ENCODE data around the gene LYRM4.

The LYRM4 gene

DNA sequence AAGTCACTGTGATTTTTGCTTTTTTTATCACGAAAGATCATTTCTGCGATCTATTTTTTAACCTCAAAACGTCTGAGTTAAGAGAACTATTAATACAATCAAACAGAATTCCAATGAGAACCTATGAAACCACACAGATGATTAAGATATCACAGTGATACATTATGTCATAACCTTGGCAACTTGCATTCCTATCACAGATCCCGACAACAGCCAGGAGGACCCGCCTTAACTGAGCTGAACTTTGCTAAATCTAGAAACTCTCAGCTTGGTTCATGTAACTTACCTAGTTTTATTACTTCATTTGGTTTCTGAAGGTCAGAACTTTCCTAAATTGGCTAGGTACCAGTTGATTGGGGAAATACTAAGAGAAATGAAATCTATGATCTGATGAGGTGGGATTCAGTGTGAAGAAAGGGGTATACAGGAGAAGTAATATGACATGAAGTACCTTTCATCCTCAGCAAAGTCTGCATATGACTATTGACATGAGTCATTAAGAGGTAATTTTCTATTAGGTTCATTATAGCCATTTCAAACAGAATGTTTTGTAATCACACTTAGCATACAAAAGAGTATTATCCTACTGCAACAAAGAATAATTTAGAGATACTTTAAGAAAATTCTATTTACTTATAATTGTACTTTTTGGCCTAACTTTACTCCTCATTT lies 11.2 kb downstream of the LYRM4 start:
- in situ Hi-C loops (cut with MboI; ENCODE audit: low pct_unique_long_range_greater_than_20kb, low sequenced_read_pairs) = no loop called here
- DNase-seq = no peak

DNA sequence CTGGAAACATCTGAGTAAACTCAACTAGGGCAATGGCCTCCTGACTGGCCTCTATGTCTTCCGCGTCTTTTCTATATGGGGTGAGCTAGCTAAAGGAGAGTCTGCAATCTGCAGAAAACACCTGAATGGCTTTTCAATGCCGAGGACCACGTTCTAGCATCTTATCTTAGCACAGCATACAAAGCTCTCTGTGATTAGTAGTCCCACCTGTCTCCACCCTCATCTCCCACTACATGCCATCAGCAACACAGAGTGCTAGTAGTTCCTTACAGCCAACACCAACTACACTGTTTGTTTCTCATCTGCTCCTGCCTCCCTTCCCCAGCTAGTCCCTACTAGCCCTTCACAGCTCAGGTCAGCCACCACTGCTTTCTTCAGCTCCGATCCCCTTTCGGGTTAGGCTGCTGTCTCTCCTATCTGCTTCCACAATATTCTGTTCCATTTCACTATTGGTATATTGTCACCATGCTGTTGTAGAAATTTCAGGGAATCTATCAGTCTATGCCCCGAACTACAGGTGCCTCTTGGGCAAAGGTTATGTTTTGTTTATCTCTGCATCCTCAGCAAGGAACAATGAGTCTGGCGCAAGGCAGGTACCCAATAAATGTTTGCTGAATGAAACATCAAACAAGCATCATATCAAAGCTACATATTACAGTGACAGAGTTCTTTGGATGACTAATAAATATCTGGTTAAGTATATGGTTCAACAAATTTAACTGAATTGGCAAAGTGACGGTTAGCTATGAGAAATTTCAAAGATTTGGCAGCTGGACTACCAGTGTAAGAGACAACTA lies 12.2 kb downstream of the LYRM4 start:
- in situ Hi-C loops (cut with MboI; ENCODE audit: low pct_unique_long_range_greater_than_20kb, low sequenced_read_pairs) = no loop called here
- no peak for DNase-seq

DNA sequence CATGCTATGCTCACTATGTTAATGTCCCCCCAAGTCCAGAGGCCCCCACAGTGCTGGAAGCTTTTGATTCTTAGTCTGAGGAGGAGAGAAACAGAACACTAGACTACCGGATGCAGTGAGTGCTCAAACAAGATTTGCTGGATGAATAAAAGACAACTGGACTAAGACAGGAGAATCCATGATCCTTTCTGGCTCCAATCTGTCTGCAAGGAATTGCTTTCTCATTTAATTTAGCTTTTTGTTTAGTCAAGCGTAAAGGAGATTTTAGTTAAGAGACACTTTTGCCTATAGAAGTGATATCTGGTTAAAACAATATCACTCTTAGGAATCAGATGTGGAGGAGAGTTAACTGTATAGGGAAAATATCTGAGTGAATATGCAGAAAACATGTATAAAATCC lies 13.5 kb downstream of the LYRM4 start:
- DNase-seq = no peak
- in situ Hi-C loops (cut with MboI; ENCODE audit: low pct_unique_long_range_greater_than_20kb, low sequenced_read_pairs) = no loop called here

DNA sequence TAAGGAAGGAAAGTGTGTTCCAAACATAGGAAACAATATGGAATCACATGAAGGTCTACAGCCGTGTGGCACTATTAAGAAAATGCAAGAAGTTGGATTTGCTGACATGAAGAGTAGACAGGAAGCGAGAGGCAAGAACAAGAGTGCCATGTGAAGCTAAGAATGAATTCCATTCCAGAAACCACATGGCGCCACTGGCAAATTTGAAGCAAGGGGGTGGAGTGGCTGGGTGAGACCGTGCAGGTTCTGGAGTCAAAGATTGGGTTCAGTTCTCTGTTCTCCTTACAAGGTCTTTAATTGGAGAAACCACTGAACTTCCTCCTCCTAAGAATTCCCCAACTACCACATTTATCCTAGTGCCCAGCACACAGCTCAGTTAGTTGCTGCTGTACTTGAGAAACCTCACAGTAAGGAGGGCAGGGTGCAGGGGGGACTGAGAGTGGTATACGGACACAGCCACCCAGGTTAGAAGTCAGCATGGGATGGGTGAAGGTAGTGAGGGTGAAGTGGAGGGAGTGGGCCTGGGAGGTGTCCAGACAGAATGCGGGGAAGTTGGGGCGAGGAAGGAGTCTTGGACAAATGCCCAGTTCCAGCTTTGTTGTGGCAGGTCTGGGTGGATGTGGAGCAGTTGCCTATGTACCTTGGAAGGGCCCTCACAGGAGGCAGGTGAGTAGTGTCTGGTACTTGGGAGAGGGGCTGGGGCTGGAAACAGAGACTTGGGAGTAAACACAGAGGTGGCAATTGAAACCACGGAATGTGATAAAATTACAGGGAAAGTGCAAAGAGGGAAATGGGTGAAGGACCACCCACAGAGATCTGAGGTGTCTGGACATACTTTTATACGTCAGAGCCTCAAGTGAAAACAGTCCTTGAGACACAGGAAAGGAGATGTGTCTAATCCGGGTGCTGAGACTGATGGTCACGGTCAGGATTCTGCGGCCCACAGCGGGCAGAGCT lies 14.3 kb downstream of the LYRM4 start:
- DNase-seq = peak; percentile 9
- in situ Hi-C loops (cut with MboI; ENCODE audit: low pct_unique_long_range_greater_than_20kb, low sequenced_read_pairs) = no loop called here

DNA sequence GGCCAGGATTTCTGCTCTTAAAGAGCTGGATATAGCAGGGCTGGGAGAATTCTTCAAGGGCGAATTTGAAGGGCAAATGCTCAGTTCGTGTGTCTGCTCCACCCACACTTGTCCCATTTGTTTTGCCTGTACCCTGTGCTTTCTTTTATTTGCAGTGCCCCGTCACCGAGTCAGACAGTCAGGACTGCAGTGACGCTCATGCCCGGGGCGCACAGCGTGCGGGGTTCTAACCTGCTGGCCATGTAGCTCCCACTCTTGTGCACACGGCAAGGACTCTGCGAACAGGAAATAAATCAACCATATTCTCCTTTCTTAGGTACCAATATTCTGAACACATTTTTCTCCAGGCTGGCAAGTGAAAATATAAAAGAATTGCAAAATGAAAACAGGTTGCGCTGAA lies 17.7 kb downstream of the LYRM4 start:
- no peak for DNase-seq
- in situ Hi-C loops (cut with MboI; ENCODE audit: low pct_unique_long_range_greater_than_20kb, low sequenced_read_pairs) = no loop called here

DNA sequence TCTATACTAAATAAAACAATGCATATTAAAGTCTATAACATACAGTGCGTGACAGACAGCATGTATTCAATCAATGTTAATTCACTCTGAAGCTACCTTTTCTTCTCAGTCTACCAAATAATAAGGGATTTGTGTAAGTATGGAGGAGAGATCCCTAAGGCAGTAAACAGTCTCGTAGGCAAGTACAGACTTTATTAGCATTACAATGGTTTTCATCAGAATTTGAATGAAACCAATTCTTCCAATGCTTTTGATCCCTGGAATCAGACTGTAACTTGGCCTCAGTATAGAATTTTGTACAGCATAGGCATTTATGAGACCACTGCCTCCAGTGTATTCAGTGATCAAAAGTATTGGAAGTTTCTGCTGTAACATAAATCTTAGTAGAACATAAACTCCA lies 19.5 kb downstream of the LYRM4 start:
- in situ Hi-C loops (cut with MboI; ENCODE audit: low pct_unique_long_range_greater_than_20kb, low sequenced_read_pairs) = no loop called here

DNA sequence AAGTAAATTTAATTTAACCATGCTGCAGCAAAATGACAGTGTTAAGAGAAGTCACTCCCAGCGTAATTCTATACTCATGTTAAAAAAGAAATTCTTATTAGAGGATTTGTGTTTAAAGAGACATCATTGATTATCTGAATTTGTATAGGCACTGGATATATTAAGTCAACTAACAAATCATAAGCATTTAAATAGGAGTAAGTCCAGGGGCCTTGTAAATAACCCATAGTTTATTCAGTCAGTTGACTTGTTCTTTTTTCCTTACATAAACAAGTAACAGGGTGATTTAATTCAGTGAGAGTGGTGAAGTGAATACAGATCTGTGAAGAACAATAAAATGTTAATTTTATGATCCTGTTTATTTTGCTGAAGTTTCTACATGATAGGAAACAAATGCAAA lies 22.4 kb downstream of the LYRM4 start:
- DNase-seq = no peak
- in situ Hi-C loops (cut with MboI; ENCODE audit: low pct_unique_long_range_greater_than_20kb, low sequenced_read_pairs) = no loop called here

More for the DNA sequence above, 19.5 kb downstream of the LYRM4 start:
- DNase-seq = no peak

DNA sequence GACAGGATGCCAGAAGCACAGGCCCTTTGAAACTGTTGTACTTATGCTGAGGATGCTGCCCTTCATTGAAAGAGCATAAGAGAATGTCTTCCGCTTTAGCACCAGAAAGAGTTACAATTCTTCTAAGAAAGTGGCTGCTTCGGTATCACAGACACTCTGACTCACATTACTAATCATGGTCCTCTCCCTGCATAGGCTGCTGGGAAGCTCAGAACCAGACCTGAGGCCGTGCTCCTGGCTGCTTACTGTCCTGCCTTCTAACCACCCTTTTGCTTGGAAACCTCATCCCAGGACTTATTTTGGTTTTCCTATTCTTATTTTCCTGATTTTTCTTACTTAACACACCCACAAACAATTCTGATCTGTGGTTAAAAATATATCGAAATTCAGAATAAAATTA lies 22.9 kb downstream of the LYRM4 start:
- no peak for DNase-seq
- in situ Hi-C loops (cut with MboI; ENCODE audit: low pct_unique_long_range_greater_than_20kb, low sequenced_read_pairs) = no loop called here

DNA sequence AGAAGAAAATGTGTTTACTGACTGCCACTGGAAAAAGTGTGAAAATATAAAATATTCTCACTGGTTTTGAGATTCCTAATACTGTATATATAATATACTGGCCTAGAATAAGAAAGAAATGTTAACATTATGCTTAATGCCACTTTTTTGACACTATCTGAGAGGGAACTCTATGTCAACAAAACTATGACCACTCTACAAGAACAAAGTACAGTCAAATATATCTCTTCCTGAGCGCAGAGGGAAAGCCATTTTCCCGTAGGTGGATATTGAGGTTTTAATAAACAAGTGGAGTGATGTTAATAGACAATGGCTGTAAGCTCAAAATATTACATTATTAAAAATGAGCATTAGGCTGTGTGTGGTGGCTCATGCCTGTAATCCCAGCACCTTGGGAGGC lies 24.9 kb downstream of the LYRM4 start:
- DNase-seq = no peak
- in situ Hi-C loops (cut with MboI; ENCODE audit: low pct_unique_long_range_greater_than_20kb, low sequenced_read_pairs) = no loop called here

DNA sequence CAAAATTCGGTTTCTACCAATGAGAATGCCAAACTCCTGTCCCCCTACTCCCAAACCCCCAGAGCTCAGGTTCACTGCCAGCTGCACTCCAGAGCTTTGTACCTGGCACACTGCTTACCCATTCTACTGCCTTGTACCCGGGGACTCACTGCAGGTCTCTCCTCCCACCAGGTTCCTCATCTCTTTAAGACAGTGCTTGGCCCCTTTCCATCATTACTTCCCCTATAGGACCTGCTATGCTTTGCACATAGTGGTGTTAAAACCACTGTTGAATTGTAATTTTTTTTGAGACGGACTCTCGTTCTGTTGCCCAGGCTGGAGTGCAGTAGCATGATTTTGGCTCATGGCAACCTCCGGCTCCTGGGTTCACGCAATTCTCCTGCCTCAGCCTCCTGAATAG lies 25.9 kb downstream of the LYRM4 start:
- peak; percentile 39 for DNase-seq
- in situ Hi-C loops (cut with MboI; ENCODE audit: low pct_unique_long_range_greater_than_20kb, low sequenced_read_pairs) = no loop called here

DNA sequence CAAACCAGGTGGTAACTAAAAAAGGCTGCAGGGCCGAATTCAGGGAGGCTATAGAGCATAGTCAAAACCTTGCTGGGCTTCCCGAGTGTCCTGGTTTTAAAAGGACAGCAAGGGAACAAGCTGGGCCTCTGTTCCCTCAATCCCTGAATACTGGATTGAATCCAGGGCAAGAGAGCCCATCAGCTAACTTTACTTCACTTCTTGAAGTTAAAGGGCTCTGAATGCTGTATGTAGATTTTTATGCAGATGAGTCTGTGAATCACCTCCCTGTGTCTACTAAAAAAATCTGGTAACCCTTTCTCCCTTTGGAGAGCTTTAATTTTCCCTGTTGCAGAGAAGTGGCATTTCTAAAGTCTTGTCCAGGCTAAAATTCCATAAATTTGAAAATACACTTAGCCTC lies 29.5 kb downstream of the LYRM4 start:
- in situ Hi-C loops (cut with MboI; ENCODE audit: low pct_unique_long_range_greater_than_20kb, low sequenced_read_pairs) = no loop called here
- no peak for DNase-seq

DNA sequence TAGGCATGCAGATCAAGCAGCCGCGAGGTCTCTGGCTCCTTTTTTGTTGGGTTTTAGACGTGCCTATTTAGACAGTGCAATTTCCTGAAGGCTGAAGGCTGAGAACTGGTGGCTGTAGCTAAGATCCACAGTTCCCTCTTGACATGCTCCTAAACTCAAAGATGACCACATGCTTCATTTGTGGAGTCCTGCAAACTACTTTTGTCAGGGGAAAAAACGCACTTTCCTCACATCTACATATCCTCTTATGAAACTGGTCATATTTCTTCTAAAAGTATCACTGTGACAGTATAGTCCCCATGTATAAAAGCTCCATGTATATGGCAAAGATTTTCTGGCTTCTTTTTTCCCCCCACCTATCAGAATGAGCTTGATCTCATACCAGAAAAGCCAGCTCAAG lies 30.7 kb downstream of the LYRM4 start:
- no peak for DNase-seq
- in situ Hi-C loops (cut with MboI; ENCODE audit: low pct_unique_long_range_greater_than_20kb, low sequenced_read_pairs) = no loop called here

DNA sequence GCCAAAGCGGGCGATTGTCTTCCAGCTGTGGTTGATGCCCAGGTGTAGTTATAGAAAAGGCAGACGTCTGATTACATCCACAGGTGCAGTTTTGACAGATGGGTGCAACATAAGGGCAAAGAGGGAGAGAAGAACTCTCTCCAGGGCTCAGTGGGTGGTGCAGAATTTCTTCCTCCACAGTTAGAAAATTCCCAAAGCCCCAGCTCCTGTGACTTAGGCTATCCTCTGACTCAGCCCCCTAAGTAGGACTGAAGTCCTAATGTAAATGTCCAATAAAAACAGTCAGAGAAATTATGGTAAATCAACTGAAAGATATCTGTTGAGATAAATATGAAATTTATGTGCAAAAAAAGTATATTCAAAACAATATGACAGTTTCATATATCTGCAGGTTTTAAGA lies 31.4 kb downstream of the LYRM4 start:
- in situ Hi-C loops (cut with MboI; ENCODE audit: low pct_unique_long_range_greater_than_20kb, low sequenced_read_pairs) = no loop called here
- no peak for DNase-seq

DNA sequence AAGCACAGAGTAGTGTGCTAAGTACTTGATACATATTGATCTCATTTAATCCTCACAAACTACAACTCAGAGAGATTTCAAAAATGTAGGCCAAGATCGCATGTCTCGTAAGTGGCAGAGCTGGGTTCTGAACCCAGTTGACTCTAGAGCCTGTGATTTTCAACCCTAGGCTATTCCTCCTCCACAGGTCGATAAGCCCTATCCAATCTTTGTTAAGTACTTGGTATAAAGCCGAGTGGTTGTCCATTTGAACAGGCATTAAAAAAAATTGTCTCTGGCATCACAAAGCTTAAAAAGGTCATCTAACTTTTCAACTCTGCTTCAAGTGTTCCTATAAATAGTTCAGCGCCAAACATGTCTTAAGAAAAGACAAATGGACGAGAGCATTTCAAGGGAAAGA lies 37.4 kb downstream of the LYRM4 start:
- no peak for DNase-seq
- in situ Hi-C loops (cut with MboI; ENCODE audit: low pct_unique_long_range_greater_than_20kb, low sequenced_read_pairs) = no loop called here

DNA sequence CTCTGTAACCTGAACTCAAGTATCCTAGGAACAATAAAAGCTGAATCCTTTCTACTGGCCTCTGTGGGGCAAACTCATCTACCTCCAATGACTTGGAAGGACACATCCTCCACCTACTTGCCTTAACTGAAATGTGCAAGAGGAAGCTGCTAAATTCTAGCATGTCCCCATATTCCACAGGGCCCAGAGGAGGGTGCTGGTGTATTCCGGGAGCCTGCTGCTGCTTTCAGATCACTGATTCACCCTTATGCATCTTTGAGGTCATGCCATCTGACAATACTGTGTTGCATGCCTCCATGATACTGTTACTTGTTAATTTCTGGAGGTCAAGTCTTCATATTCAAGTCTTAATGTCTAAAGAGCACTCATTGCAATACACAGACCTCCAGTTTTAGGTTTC lies 40.3 kb downstream of the LYRM4 start:
- DNase-seq = no peak

DNA sequence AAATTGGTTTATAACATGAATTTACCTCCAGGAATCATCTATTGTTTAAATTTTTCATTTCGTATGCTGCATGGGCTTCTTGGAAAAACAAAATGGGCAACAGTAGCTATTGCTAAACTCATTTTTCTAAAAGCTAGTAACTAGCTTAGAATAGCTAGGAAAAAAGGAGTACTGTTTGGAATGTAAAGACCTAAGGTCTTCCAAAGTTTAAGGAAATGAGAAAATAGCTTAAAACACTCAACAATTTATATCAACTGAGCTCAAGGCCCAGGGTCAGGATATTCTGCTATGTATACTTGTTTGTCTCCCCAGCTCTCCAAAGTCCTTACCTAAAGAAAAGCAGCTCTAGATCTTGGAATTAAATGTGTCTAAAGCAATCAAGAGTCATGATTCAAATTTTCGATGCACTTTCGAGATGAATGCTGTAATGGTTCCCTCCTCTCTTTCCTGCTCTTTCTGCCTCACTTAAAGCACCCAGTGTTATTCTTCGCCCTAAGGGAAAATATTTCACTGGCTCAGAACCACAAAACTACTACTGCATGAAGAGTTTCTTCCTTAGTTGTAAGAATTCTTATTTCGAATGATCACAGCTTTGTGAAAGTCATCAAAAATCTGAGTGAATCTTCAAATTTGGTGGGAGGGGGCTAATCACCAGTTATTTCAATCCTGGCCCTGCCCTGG lies 41.6 kb downstream of the LYRM4 start:
- in situ Hi-C loops (cut with MboI; ENCODE audit: low pct_unique_long_range_greater_than_20kb, low sequenced_read_pairs) = no loop called here
- DNase-seq = no peak

More for the DNA sequence above, 40.3 kb downstream of the LYRM4 start:
- in situ Hi-C loops (cut with MboI; ENCODE audit: low pct_unique_long_range_greater_than_20kb, low sequenced_read_pairs) = no loop called here

DNA sequence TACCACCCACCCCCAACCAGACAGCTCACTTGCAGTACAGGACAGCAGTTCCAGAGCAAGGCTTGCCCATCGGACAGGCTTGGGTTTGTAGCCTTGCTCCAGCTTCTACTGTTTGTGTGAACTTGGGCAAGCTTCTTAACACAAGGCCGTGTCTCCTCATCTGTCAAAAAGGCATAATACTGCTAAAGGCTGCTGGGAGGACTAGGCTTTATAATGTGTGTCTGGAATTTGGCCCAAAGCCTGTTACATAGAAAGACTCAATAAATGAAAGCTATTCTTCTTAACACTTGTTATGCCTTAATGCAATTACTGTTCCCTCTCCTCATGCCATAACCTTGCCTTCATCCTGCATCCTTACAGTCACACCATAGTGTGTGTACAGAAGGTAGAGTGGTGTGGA lies 43.4 kb downstream of the LYRM4 start:
- in situ Hi-C loops (cut with MboI; ENCODE audit: low pct_unique_long_range_greater_than_20kb, low sequenced_read_pairs) = no loop called here
- no peak for DNase-seq

DNA sequence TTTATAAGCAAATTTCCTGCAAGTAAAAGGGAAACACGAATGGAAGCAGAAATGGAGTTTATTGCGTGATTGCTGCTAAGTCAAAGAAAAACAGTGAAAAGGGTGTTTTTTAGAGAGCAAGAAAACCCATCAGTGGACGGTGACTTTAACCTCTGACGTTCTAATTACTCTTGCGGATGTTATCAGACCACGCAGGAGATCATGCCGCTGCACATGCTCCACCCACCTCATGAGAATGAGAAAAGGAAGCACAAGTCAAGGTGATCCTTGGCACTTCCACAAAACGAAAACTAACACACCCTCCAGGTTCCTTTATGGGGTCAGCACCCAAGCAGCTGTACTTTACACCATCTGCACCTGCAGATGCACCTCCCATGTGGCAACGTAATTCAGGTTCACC lies 45.0 kb downstream of the LYRM4 start:
- in situ Hi-C loops (cut with MboI; ENCODE audit: low pct_unique_long_range_greater_than_20kb, low sequenced_read_pairs) = no loop called here
- DNase-seq = no peak

DNA sequence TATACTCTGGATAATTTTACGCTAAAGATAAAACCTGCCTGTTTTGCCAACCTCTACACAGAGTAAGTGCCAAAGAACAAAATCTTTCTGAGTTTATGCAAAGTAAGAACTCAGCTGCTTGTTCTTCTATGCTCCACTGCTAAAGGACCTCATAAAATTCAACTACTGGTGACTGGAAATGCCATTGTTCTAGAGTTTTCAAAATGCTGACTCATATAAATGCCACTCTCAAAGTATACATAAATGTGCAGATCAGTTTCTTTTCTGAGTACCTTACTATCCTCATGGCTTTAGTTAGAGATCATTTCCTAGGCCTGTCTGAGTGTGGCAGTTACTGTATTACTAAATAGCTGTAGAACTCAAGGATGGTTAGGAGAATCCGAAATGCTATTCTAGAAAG lies 45.6 kb downstream of the LYRM4 start:
- in situ Hi-C loops (cut with MboI; ENCODE audit: low pct_unique_long_range_greater_than_20kb, low sequenced_read_pairs) = no loop called here
- DNase-seq = no peak
